BLaER1 (cell line): ENCODE data around the gene CTDSPL.
A peak's percentile ranks its signal among the peaks of the same experiment; 100 is the strongest.

Source experiments
- H3K27ac ChIP-seq: shearing (Covaris generic); formaldehyde crosslinking; 2 replicates; pipeline ENCODE4 v1.8.1; 2022
- H3K27me3 ChIP-seq: shearing (Covaris generic); formaldehyde crosslinking; 2 replicates; pipeline ENCODE4 v1.8.1; 2022
- H3K36me3 ChIP-seq: shearing (Covaris generic); formaldehyde crosslinking; 2 replicates; pipeline ENCODE4 v1.8.1; 2022
- H3K4me1 ChIP-seq: shearing (Covaris generic); formaldehyde crosslinking; 2 replicates; pipeline ENCODE4 v1.8.1; 2022
- H3K4me2 ChIP-seq: shearing (Covaris generic); formaldehyde crosslinking; 2 replicates; pipeline ENCODE4 v1.8.1; 2022
- H3K4me3 ChIP-seq: shearing (Covaris generic); formaldehyde crosslinking; 2 replicates; pipeline ENCODE4 v1.8.1; 2022
- H3K9ac ChIP-seq: shearing (Covaris generic); formaldehyde crosslinking; 2 replicates; pipeline ENCODE4 v1.8.1; 2022
- H3K9me3 ChIP-seq: shearing (Covaris generic); formaldehyde crosslinking; 2 replicates; pipeline ENCODE4 v1.8.1; 2022
- H4K20me1 ChIP-seq: shearing (Covaris generic); formaldehyde crosslinking; 2 replicates; pipeline ENCODE4 v1.8.1; 2022
- Cebpa-rat ChIP-seq: shearing (Covaris generic); IDR thresholded peaks from 2 replicates; pipeline ENCODE4 v1.8.1; 2022

Gene CTDSPL

DNA sequence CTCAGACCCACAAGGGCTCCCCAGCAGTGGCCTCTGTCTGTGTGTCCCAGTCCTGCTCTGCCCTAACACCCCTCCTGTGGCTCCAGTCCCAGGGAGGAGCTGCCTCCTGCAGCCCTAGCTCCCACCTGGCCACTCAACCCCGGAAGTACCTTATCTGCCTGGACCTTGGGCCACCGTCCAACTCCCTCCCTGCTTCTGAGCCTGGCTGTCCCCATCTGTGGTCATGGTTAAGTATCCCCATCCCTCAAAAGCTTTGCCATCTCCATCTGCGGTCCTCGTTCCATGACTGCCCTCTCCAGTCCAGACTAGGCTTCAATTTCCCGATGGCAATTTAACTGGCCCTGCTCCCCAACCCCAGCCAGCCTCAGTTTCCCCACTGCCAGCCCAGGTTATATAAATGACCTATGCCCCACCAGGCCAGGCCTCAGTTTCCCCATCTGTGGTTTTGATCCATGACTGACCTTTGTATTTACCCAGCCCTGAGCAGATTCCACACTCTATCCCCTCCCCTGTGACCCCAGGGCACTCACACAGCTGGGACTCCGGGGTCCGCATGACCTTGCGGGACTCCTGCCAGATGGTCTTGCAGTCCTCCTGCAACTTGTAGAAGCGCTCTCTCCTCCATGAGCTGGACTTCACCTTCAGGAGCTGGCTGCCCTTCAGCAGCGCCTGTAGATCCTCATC lies 158.1 kb downstream of the CTDSPL start:
- Histone ChIP-seq H3K9me3 (peaks cover 10% of the 10 kb centered on the region), H3K27me3 (no peaks in the 10 kb centered on the region), H3K27ac (no peak overlapping the region), H3K4me1 (peaks cover 41% of the 10 kb centered on the region), H4K20me1 (no peaks in the 10 kb centered on the region), H3K9ac (no peak overlapping the region), H3K4me2 (no peak overlapping the region), H3K36me3 (peaks cover 19% of the 10 kb centered on the region), H3K4me3 (no peak overlapping the region)
- no peak for TF ChIP-seq Cebpa-rat

DNA sequence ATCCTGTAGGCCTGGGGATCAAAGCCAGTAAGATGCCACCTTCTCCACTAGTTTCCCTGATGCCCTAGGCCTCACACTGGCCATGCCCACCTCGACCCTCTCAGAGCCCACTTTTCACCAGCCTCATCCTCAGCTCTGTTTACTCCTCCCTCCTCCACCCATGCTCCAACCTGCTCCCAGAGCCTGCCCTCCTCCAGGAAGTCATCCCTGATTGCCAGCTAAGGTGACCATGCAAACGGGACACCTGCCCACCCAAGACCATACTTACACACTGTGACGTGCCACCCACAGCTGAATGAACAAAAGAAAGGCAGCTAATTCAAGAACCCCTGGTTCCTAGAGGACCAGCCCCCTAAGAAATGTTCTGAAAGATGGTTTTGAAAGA lies 158.7 kb downstream of the CTDSPL start:
- Histone ChIP-seq H3K4me3 (no peak overlapping the region), H3K4me1 (peaks cover 44% of the 10 kb centered on the region), H3K27ac (no peak overlapping the region), H3K9me3 (peaks cover 10% of the 10 kb centered on the region), H3K9ac (no peak overlapping the region), H3K27me3 (no peaks in the 10 kb centered on the region), H3K4me2 (no peak overlapping the region), H4K20me1 (no peaks in the 10 kb centered on the region), H3K36me3 (peaks cover 19% of the 10 kb centered on the region)
- TF ChIP-seq Cebpa-rat = no peak

DNA sequence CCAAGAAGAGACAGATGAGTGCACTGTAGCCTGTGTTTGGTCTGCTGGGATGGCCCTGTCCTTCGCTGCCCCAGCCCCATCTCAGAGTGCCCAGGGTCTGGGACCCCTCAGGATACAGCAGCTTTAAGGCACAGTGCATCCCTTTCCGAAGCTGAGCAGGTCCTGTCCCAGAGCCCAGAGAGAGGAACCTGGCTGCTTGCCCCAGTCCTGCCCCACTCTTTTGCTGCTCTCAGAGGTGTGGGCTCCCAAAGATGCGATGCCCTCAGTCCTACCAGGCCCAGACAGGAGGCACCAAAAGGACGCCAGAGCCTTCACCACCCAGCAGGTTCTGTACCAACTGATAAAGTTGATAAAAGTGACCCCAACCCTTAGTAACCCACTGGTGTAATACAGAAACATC lies 159.5 kb downstream of the CTDSPL start:
- no peaks in the 10 kb centered on the region for H4K20me1 ChIP-seq
- peaks cover 5% of the 10 kb centered on the region for H3K9me3 ChIP-seq
- no peak overlapping the region for H3K9ac ChIP-seq
- H3K27ac ChIP-seq = no peak overlapping the region
- no peak overlapping the region for H3K4me2 ChIP-seq
- H3K4me1 ChIP-seq = peaks cover 52% of the 10 kb centered on the region
- peaks cover 11% of the 10 kb centered on the region for H3K36me3 ChIP-seq
- H3K4me3 ChIP-seq = no peak overlapping the region
- no peaks in the 10 kb centered on the region for H3K27me3 ChIP-seq
- TF ChIP-seq Cebpa-rat = no peak

DNA sequence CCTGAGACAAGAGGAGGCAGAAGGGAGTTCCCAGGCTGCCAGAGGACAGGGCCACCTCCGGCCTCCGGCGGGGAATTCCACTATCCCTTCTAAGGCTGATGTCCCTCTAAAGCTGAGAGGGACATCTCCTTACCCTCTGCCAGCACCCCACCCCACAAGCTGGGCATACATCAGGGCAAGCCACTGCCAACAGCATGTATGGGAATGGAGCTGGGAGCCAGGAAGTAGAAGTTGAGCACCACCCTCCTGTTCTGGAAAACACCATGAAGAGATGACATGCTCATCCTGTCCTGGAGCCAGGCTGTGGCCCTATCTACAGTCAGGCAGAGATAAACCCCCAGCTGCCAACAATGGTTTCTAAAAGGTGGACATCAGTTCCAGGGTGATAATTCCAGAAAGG lies 160.6 kb downstream of the CTDSPL start:
- Histone ChIP-seq H4K20me1 (no peaks in the 10 kb centered on the region), H3K4me2 (no peak overlapping the region), H3K9ac (no peak overlapping the region), H3K9me3 (no peaks in the 10 kb centered on the region), H3K4me3 (no peak overlapping the region), H3K4me1 (peaks cover 44% of the 10 kb centered on the region), H3K27me3 (peaks cover 5% of the 10 kb centered on the region), H3K36me3 (0 out of 2 replicates have a peak, but pooled peaks cover 4% of the 10 kb centered on the region), H3K27ac (no peak overlapping the region)
- no peak for TF ChIP-seq Cebpa-rat

DNA sequence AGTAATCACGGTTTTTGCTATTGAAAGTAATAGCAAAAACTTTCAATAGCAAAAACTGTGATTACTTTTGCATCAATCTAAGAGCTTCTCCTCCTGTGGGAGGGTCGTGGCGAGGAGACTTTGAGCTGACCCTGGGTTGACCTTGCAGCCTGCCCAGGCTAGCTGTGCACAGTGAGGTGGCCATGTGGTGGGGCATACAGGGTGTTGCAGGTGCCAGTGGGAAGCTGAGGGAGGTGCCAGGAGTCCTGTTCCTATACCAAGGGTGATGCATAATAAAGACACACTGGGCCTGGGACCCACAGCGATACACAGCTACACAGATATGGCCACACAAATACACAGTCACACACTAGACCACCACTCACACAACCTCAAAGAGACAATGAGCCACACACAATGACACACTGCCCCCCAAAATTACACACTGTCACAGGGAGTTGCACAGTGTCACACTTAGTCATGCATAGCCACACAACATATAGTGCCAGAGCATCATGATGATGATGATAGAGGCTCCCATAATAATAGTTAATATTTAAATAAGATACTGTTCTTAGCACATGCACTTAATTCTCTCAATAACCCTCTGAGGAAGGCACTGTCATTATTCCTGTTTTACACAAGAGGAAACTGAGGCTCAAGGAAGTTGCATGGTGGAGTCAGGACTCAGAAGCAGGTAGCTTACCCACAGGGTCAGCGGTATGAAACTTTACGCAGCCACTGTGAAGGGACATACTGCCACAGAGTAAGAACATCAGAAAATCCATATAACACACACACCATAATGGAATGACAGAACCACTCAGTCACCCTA lies 161.4 kb downstream of the CTDSPL start:
- H3K4me1 ChIP-seq = peaks cover 36% of the 10 kb centered on the region
- peaks cover 13% of the 10 kb centered on the region for H3K27me3 ChIP-seq
- peak overlapping the region; percentile 71 for H3K4me3 ChIP-seq

DNA sequence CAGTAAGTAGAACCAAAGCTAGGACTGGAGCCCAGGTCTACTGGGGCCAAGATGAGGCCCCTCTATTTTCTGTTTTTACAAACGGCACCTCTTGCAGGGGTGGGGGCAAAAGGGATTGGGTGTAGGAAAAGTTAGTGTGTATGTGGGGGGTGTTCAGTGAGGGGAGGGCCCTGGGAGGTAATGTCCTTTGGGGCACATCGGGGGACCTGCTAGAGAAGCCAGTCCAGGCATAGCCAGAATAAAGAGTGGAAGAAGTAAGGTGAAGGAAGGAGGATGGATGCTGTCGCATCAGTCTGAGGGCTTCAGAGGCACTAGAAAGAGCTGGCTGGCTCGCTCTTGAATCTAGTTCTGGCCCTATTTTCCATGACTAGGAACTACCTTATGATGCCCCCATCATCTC lies 165.2 kb downstream of the CTDSPL start:
- Histone ChIP-seq H3K4me2 (no peak overlapping the region), H3K9me3 (no peaks in the 10 kb centered on the region; the same call in 1 of the 2 replicates), H3K27ac (no peak overlapping the region), H3K9ac (no peak overlapping the region), H3K36me3 (no peaks in the 10 kb centered on the region), H3K27me3 (peaks cover 51% of the 10 kb centered on the region), H4K20me1 (0 out of 2 replicates have a peak, but pooled peaks cover 7% of the 10 kb centered on the region), H3K4me3 (no peak overlapping the region), H3K4me1 (peaks cover 34% of the 10 kb centered on the region)
- no peak for TF ChIP-seq Cebpa-rat

More for the DNA sequence above, 161.4 kb downstream of the CTDSPL start:
- H4K20me1 ChIP-seq = 0 out of 2 replicates have a peak, but pooled peaks cover 6% of the 10 kb centered on the region
- 0 out of 2 replicates have a peak, but pooled peaks cover 4% of the 10 kb centered on the region for H3K36me3 ChIP-seq
- H3K9ac ChIP-seq = no peak overlapping the region
- H3K4me2 ChIP-seq = peak overlapping the region; percentile 97
- H3K9me3 ChIP-seq = no peaks in the 10 kb centered on the region
- no peak overlapping the region for H3K27ac ChIP-seq
- TF ChIP-seq Cebpa-rat = no peak

DNA sequence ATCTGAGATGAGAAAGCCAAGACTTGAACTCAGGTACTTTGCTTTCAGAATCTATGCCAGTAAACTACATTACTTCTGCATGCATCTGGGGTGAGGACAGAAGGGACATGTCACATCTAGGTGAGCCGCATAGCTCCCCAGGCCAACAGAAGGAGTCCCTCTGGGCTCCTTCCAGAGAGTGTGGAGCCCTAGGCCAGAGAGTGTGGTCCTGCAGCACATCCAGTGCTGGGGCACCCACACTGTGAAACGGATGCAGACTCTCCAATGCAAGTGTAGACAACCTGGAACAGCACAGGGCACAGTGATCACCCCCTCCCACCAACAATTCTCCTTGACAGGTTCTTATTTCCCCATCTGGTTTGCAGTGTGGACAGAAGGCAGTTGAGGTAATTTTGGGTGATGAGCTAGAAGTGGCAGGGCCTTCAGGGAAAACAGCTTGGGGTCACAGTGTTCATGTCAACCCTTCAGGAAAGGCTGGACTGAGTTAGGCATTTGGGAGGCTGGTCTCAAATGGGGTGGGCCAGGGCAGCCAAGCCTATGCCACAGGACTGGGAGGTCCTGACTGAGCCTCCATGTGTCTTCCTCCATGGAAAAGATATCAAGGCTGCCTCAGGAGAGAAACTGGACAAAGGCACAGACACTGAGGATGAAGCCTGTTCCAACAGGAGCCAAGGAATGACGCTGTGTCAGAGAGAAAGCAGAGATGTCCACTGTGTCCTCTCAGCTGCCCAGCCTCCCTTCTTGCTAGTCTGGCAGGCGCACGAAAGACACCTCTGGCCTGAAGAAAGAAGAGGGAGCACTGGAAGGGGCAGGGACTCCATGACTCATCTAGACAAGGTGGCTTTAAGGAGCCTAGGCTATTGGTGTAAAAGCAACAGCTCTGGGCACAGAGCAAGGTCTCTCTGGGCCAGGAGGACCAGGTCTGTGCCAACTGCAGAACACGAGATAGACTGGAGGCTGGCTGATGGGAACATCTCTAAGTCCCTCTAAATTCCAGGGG lies 166.1 kb downstream of the CTDSPL start:
- H3K4me1 ChIP-seq = peaks cover 38% of the 10 kb centered on the region
- no peaks in the 10 kb centered on the region; the same call in 1 of the 2 replicates for H3K9me3 ChIP-seq
- no peak overlapping the region for H3K9ac ChIP-seq
- 0 out of 2 replicates have a peak, but pooled peaks cover 7% of the 10 kb centered on the region for H4K20me1 ChIP-seq
- no peak overlapping the region for H3K27ac ChIP-seq
- no peak overlapping the region for H3K4me2 ChIP-seq
- TF ChIP-seq Cebpa-rat = no peak
- H3K36me3 ChIP-seq = no peaks in the 10 kb centered on the region
- peaks cover 58% of the 10 kb centered on the region for H3K27me3 ChIP-seq
- no peak overlapping the region for H3K4me3 ChIP-seq

DNA sequence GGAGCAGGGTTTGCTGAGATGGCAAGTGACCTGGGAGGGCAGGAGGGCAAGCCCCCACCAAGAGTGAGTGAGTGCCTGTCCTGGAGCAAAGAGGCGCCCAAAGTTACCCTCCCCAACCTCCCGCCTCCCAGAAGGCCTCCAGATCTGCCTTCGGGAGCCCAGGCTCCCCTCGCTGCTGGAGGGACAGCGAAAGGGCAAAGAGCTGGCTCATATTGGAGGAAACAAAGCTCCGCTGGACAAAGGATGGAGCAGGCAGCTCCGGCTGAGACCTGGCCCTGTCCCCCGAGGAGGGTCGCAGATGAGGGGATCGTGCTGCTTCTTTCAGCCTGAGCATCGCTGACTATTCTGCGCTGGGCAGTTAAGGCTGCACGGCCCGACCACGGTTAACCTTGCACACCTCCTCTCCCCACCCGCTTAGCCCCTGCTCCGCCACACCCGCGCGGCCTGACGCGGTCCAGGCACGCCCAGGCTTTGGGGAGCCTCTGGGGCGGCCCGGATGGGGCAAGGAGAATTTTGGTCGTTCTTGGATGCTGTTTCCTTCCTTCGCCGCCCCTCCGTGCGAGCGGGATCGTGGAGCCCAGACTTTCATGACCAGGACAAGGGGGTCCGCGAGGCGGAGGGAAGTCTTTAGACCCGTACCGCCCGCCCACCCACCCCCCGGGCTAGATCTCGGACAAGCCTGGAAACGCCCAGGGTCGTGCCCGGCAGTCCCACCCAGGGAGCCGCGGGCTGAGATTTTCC lies 167.1 kb downstream of the CTDSPL start:
- H3K9ac ChIP-seq = no peak overlapping the region
- no peak overlapping the region for H3K27ac ChIP-seq
- peaks cover 58% of the 10 kb centered on the region for H3K27me3 ChIP-seq
- H3K4me1 ChIP-seq = peaks cover 28% of the 10 kb centered on the region
- H4K20me1 ChIP-seq = 0 out of 2 replicates have a peak, but pooled peaks cover 7% of the 10 kb centered on the region
- H3K36me3 ChIP-seq = no peaks in the 10 kb centered on the region
- TF ChIP-seq Cebpa-rat = no peak
- no peak overlapping the region for H3K4me3 ChIP-seq
- no peak overlapping the region for H3K4me2 ChIP-seq
- H3K9me3 ChIP-seq = no peaks in the 10 kb centered on the region; the same call in 1 of the 2 replicates
